GM23248 (cell line): ENCODE data around the gene PAQR6. TPM values are rescaled to one million over a fixed set of nuclear protein-coding genes. Genes with fewer than 3 reads are reported as not detected.

Experiments used
- DNase-seq: peaks from one replicate; pipeline ENCODE4 v3.0.0-alpha.2; 2015
- H2AFZ ChIP-seq: fragments of 200-600 bp; sonication (generic); 2 replicates; pipeline ENCODE4 v1.6.1; 2016; ENCODE audit warnings: antibody characterized with exemption
- H3F3A ChIP-seq: fragments of 200-600 bp; sonication (generic); 2 replicates; pipeline ENCODE4 v1.6.1; 2016; ENCODE audit warnings: mild to moderate bottlenecking, antibody characterized with exemption, mixed run types; ENCODE audit not compliant: insufficient read depth
- H3K27ac ChIP-seq: fragments of 200-600 bp; sonication (generic); 2 replicates; pipeline ENCODE4 v1.5.1; 2016; ENCODE audit warnings: mild to moderate bottlenecking
- H3K27me3 ChIP-seq: fragments of 200-600 bp; sonication (generic); replicated peaks from 2 replicates; pipeline ENCODE4 v1.6.1; 2016; ENCODE audit warnings: mild to moderate bottlenecking; ENCODE audit not compliant: insufficient read depth
- H3K36me3 ChIP-seq: fragments of 200-600 bp; sonication (generic); 2 replicates; pipeline ENCODE4 v1.6.1; 2016; ENCODE audit warnings: low read depth, mild to moderate bottlenecking
- H3K4me1 ChIP-seq: fragments of 200-600 bp; sonication (generic); 2 replicates; pipeline ENCODE4 v1.6.1; 2016; ENCODE audit warnings: mild to moderate bottlenecking; ENCODE audit not compliant: insufficient read depth
- H3K4me2 ChIP-seq: fragments of 200-600 bp; sonication (generic); one replicate; pipeline ENCODE4 v1.6.1; 2016; ENCODE audit warnings: mild to moderate bottlenecking; ENCODE audit not compliant: unreplicated experiment
- H3K4me3 ChIP-seq: fragments of 200-600 bp; sonication (generic); 2 replicates; pipeline ENCODE4 v1.5.1; 2016; ENCODE audit warnings: mild to moderate bottlenecking
- H3K79me2 ChIP-seq: fragments of 200-600 bp; sonication (generic); 2 replicates; pipeline ENCODE4 v1.6.1; 2016; ENCODE audit warnings: mild to moderate bottlenecking; ENCODE audit not compliant: insufficient read depth
- H3K9ac ChIP-seq: fragments of 200-600 bp; sonication (generic); 2 replicates; pipeline ENCODE4 v1.6.1; 2016; ENCODE audit warnings: mild to moderate bottlenecking
- H3K9me2 ChIP-seq: fragments of 200-600 bp; sonication (generic); 2 replicates; pipeline ENCODE4 v1.6.1; 2016; ENCODE audit warnings: mixed run types, mild to moderate bottlenecking, moderate library complexity; ENCODE audit not compliant: insufficient read depth
- H3K9me3 ChIP-seq: fragments of 200-600 bp; sonication (generic); one replicate; pipeline ENCODE4 v1.6.1; 2017; ENCODE audit warnings: low read depth
- H4K20me1 ChIP-seq: fragments of 200-600 bp; sonication (generic); 2 replicates; pipeline ENCODE4 v1.6.0; 2016; ENCODE audit not compliant: insufficient read depth
- EZH2 ChIP-seq: fragments of 200-600 bp; sonication (generic); IDR thresholded peaks from 2 replicates; pipeline ENCODE4 v1.6.1; 2018; ENCODE audit warnings: antibody characterized with exemption, mild to moderate bottlenecking; ENCODE audit not compliant: insufficient read depth, poor library complexity, severe bottlenecking
- EZH2phosphoT487 ChIP-seq: fragments of 200-600 bp; sonication (generic); IDR thresholded peaks from 2 replicates; pipeline ENCODE4 v1.6.1; 2018; ENCODE audit warnings: antibody characterized with exemption, moderate library complexity, mild to moderate bottlenecking, low read depth; ENCODE audit not compliant: insufficient read depth
- WGBS, 2 experiments: methylation state at CpG; one replicate each; pipeline ENCODE4 v1.1.6; 2015 to 2017; ENCODE audit warnings: low lambda C conversion rate in 2 of 2, low coverage in 1 of 2; ENCODE audit errors: missing lambda C conversion rate in 2 of 2; 5-methylcytosine and 5-hydroxymethylcytosine counted together
- in situ Hi-C: fragments of 300-500 bp; cut with MboI; formaldehyde crosslinking; loops from 2 replicates; pipeline ENCODE4 v1.15.0; 2020
- polyA plus RNA-seq: library from polyadenylated mRNA; unstranded; fragments of >200 nt; fragmentation: Nextera tagmentation; extraction: Ambion mirVana; gene quantifications from 2 replicates; pipeline ENCODE4 v1.2.1, GENCODE V29; 2016
- total RNA-seq: library from RNA; depleted of rRNA; stranded (reverse); fragments of >200 nt; shearing (Covaris generic); gene quantifications from 2 replicates; pipeline ENCODE4 v1.2.3, GENCODE V29; 2014

The PAQR6 gene
- total and polyA plus RNA-seq, 2 experiments from 2014 or later, result 0.54 to 0.81 TPM

- H3F3A ChIP-seq, result peaks cover 12% of the 10 kb centered on the region; the same call in 1 of the 2 replicates
- H2AFZ ChIP-seq, result no peak overlapping the region
- no peak overlapping the region for H3K27ac ChIP-seq
- peaks cover 7% of the 10 kb centered on the region; the same call in 1 of the 2 replicates for H3K79me2 ChIP-seq
- DNase-seq, result no peak
- peaks cover 8% of the 10 kb centered on the region for H3K4me1 ChIP-seq
- TF ChIP-seq EZH2phosphoT487 (no peak), EZH2 (no peak)
- peaks cover 53% of the 10 kb centered on the region for H3K36me3 ChIP-seq
- H3K4me3 ChIP-seq, result no peak overlapping the region
- H3K4me2 ChIP-seq, result no peak overlapping the region
- H3K27me3 ChIP-seq, result no peaks in the 10 kb centered on the region
- WGBS, 2 experiments, result 93 to 100% methylated on average over 2 of the region's 2 CpGs
- in situ Hi-C loops, result no loop called here
- no peak overlapping the region for H3K9ac ChIP-seq
- H3K9me2 ChIP-seq, result no peaks in the 10 kb centered on the region
- no peaks in the 10 kb centered on the region for H3K9me3 ChIP-seq
- H4K20me1 ChIP-seq, result no peaks in the 10 kb centered on the region
Measured at GRCh38 chr1:156257711-156258110, 9.9 kb upstream of the PAQR6 start.

DNA sequence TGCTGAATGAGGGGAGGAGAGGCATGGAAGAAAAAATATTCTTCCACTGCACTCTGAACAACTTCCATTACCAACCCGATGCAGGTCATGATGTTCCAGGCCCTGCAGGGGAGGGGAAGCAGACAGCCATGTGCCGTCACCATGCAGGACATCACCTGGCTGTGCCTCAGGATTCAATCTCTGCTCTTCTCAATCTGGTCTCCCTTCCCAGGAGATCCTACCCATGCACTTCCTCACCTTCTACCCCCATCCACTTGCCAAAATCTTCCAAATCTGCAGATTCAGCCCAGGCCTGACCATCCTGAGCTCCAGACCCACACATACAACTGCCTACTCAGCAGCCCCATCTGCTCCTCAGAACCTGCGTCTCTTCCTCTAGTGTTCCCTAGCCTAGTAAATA is 5.8 kb upstream of the PAQR6 start:
- peaks cover 4% of the 10 kb centered on the region; the same call in 1 of the 2 replicates for H3F3A ChIP-seq
- DNase-seq, result no peak
- H3K9me2 ChIP-seq, result no peaks in the 10 kb centered on the region
- H3K79me2 ChIP-seq, result no peaks in the 10 kb centered on the region
- H4K20me1 ChIP-seq, result no peaks in the 10 kb centered on the region
- H3K27me3 ChIP-seq, result no peaks in the 10 kb centered on the region
- H3K4me3 ChIP-seq, result no peak overlapping the region
- no peak overlapping the region for H3K9ac ChIP-seq
- peaks cover 42% of the 10 kb centered on the region for H3K36me3 ChIP-seq
- H3K9me3 ChIP-seq, result no peaks in the 10 kb centered on the region
- H3K4me1 ChIP-seq, result no peaks in the 10 kb centered on the region
- no peak overlapping the region for H3K27ac ChIP-seq
- WGBS, 2 experiments, result 96 to 98% methylated on average over 3 of the region's 3 CpGs
- in situ Hi-C loops, result no loop called here
- TF ChIP-seq EZH2 (no peak), EZH2phosphoT487 (no peak)
- no peak overlapping the region for H2AFZ ChIP-seq
- no peak overlapping the region for H3K4me2 ChIP-seq

GRCh38 chr1:156251527-156251926 is 3.7 kb upstream of the PAQR6 start:
- peaks cover 4% of the 10 kb centered on the region; the same call in 1 of the 2 replicates for H3F3A ChIP-seq
- no peak for TF ChIP-seq EZH2
- no peak for TF ChIP-seq EZH2phosphoT487
- H3K9ac ChIP-seq, result no peak overlapping the region
- in situ Hi-C loops, result no loop called here
- DNase-seq, result no peak
- no peak overlapping the region for H3K4me3 ChIP-seq
- H3K36me3 ChIP-seq, result peaks cover 24% of the 10 kb centered on the region
- no peaks in the 10 kb centered on the region for H3K9me3 ChIP-seq
- 70 to 72% methylated on average over 3 of the region's 3 CpGs for WGBS, 2 experiments
- no peaks in the 10 kb centered on the region for H3K4me1 ChIP-seq
- no peaks in the 10 kb centered on the region for H3K9me2 ChIP-seq
- H4K20me1 ChIP-seq, result no peaks in the 10 kb centered on the region
- no peaks in the 10 kb centered on the region for H3K27me3 ChIP-seq
- H2AFZ ChIP-seq, result no peak overlapping the region
- no peak overlapping the region for H3K4me2 ChIP-seq
- no peak overlapping the region for H3K27ac ChIP-seq
- H3K79me2 ChIP-seq, result no peaks in the 10 kb centered on the region

- Histone ChIP-seq H3K9me3 (no peaks in the 10 kb centered on the region), H3K27ac (no peak overlapping the region), H3K4me1 (no peaks in the 10 kb centered on the region), H3K4me3 (no peak overlapping the region), H2AFZ (no peak overlapping the region), H3K79me2 (no peaks in the 10 kb centered on the region), H4K20me1 (no peaks in the 10 kb centered on the region), H3K4me2 (no peak overlapping the region), H3K36me3 (peaks cover 24% of the 10 kb centered on the region), H3K9me2 (no peaks in the 10 kb centered on the region), H3K27me3 (no peaks in the 10 kb centered on the region), H3F3A (peaks cover 4% of the 10 kb centered on the region; the same call in 1 of the 2 replicates), H3K9ac (no peak overlapping the region)
- TF ChIP-seq EZH2 (no peak), EZH2phosphoT487 (no peak)
- in situ Hi-C loops, result no loop called here
- no peak for DNase-seq
- 93 to 97% methylated on average over 5 of the region's 5 CpGs for WGBS, 2 experiments
Measured at GRCh38 chr1:156249593-156249992, 1.7 kb upstream of the PAQR6 start.

- in situ Hi-C loops, result no loop called here
- Histone ChIP-seq H3K79me2 (no peaks in the 10 kb centered on the region), H3K27me3 (no peaks in the 10 kb centered on the region), H3K27ac (no peak overlapping the region), H3K4me2 (no peak overlapping the region), H3K9ac (no peak overlapping the region), H3K9me3 (no peaks in the 10 kb centered on the region), H3K4me3 (no peak overlapping the region), H3K9me2 (no peaks in the 10 kb centered on the region), H2AFZ (no peak overlapping the region), H3K36me3 (peaks cover 16% of the 10 kb centered on the region), H3F3A (peaks cover 4% of the 10 kb centered on the region; the same call in 1 of the 2 replicates), H3K4me1 (no peaks in the 10 kb centered on the region), H4K20me1 (no peaks in the 10 kb centered on the region)
- no peak for DNase-seq
- WGBS, 2 experiments, result 14 to 68% methylated on average over 1 to 4 of the region's 4 CpGs
- TF ChIP-seq EZH2phosphoT487, result no peak
- TF ChIP-seq EZH2, result no peak
Measured at GRCh38 chr1:156248323-156248683, 447 bp upstream of the PAQR6 start.
